ENCODE results near the gene CDCA3. TPM values are rescaled to one million over a fixed set of nuclear protein-coding genes. Genes with fewer than 3 reads are reported as not detected.
A peak's percentile ranks its signal among the peaks of the same experiment; 100 is the strongest.
"Not testable (repeated sequence)": the region's sequence is repeated elsewhere in the genome, so short reads cannot be mapped to it uniquely, and the experiment has no call there.

Gene CDCA3
- total RNA-seq, 4 donors from 2014 or later = 5.9 to 20.0 (median 12.8) TPM

GRCh38 chr12:6884539-6884938 is 33.5 kb upstream of the CDCA3 start:
- no peak for DNase-seq
- no peak overlapping the region for H3K4me3 ChIP-seq
- WGBS, 2 donors = 89 to 91% methylated on average over 15 to 21 of the region's 22 CpGs

GRCh38 chr12:6883683-6884082 is 32.6 kb upstream of the CDCA3 start:
- 95 to 96% methylated on average over 6 to 7 of the region's 11 CpGs for WGBS, 2 donors
- Histone ChIP-seq H3K36me3 (peaks cover 0 to 32% (median 5%) of the 10 kb centered on the region in 3 donors), H3K4me3 (no peak overlapping the region), H3K27me3 (no peaks in the 10 kb centered on the region), H3K9me3 (no peaks in the 10 kb centered on the region), H3K27ac (no peak overlapping the region), H3K4me1 (peaks cover 0 to 21% (median 3%) of the 10 kb centered on the region in 3 donors)
- TF ChIP-seq CTCF (IDR thresholded peaks at IDR 0.05) = no peak
- TF ChIP-seq POLR2A (IDR thresholded peaks at IDR 0.05) = no peak
- DNase-seq = no peak
- intact Hi-C loops (cut with DNase I) = no loop called here

More at GRCh38 chr12:6884539-6884938, 33.5 kb upstream of the CDCA3 start:
- Histone ChIP-seq H3K27me3 (no peaks in the 10 kb centered on the region), H3K36me3 (peaks cover 0 to 32% (median 5%) of the 10 kb centered on the region in 3 donors), H3K9me3 (no peaks in the 10 kb centered on the region), H3K27ac (no peak overlapping the region), H3K4me1 (peaks cover 0 to 25% (median 3%) of the 10 kb centered on the region in 3 donors)
- intact Hi-C loops (cut with DNase I) = no loop called here
- TF ChIP-seq POLR2A (IDR thresholded peaks at IDR 0.05) (no peak), CTCF (IDR thresholded peaks at IDR 0.05) (no peak)

GRCh38 chr12:6883252-6883651 is 32.2 kb upstream of the CDCA3 start:
- H3K9me3 ChIP-seq = no peaks in the 10 kb centered on the region
- TF ChIP-seq POLR2A (IDR thresholded peaks at IDR 0.05) (no peak), CTCF (IDR thresholded peaks at IDR 0.05) (no peak)
- no peak overlapping the region for H3K4me3 ChIP-seq
- intact Hi-C loops (cut with DNase I) = no loop called here
- DNase-seq = no peak
- H3K27ac ChIP-seq = no peak overlapping the region
- WGBS, 2 donors = 98 to 100% methylated on average over 2 to 5 of the region's 5 CpGs
- H3K36me3 ChIP-seq = peaks cover 0 to 32% (median 5%) of the 10 kb centered on the region in 3 donors
- peaks cover 0 to 17% (median 0%) of the 10 kb centered on the region in 3 donors for H3K4me1 ChIP-seq
- H3K27me3 ChIP-seq = no peaks in the 10 kb centered on the region

- not testable (repeated sequence) for H3K9me3 ChIP-seq, H3K4me3 ChIP-seq, DNase-seq, H3K4me1 ChIP-seq, H3K27ac ChIP-seq, H3K27me3 ChIP-seq
- 78 to 88% methylated on average over 8 to 9 of the region's 11 CpGs for WGBS, 2 donors
- intact Hi-C loops (cut with DNase I) = loop anchor here (10.0 kb wide), 1 partner anchor 45 kb away; the partner anchor contains the start of gene ATN1
- H3K36me3 ChIP-seq = peaks cover 0 to 39% (median 5%) of the 10 kb centered on the region in 3 donors
Observed at GRCh38 chr12:6879824-6880223, 28.7 kb upstream of the CDCA3 start.

GRCh38 chr12:6874015-6874368 is 22.9 kb upstream of the CDCA3 start:
- Histone ChIP-seq H3K27ac (peak overlapping the region; percentile 78 to 94 (median 92)), H3K36me3 (peaks cover 5 to 42% (median 8%) of the 10 kb centered on the region in 3 donors), H3K4me3 (peak overlapping the region; percentile 53 to 89 (median 79)), H3K4me1 (peaks cover 26 to 55% (median 28%) of the 10 kb centered on the region in 3 donors)
- not testable (repeated sequence) for H3K27me3 ChIP-seq, H3K9me3 ChIP-seq, DNase-seq
- WGBS, 2 donors = 56 to 58% methylated on average over 9 of the region's 9 CpGs
- intact Hi-C loops (cut with DNase I) = loop anchor here (10.0 kb wide), 1 partner anchor 51 kb away; the partner anchor contains the start of gene ATN1

- peak; percentile 78 for DNase-seq
- Histone ChIP-seq H3K27me3 (no peaks in the 10 kb centered on the region), H3K4me1 (peaks cover 32 to 61% (median 35%) of the 10 kb centered on the region in 3 donors), H3K4me3 (peak within 1 kb of the TSS; percentile 53 to 89 (median 79)), H3K9me3 (no peaks in the 10 kb centered on the region), H3K36me3 (peaks cover 5 to 46% (median 8%) of the 10 kb centered on the region in 3 donors), H3K27ac (peak within 1 kb of the TSS; percentile 78 to 94 (median 92))
- WGBS, 2 donors = 0 to 1% methylated on average over 7 to 16 of the region's 66 CpGs
- TF ChIP-seq CTCF (IDR thresholded peaks at IDR 0.05) (peak in 2 of 6 experiments; percentile 20 to 27), POLR2A (IDR thresholded peaks at IDR 0.05) (peak in 1 of 4 donors; percentile 84)
- intact Hi-C loops (cut with DNase I) = loop anchor here (10.0 kb wide), 1 partner anchor 51 kb away; the partner anchor contains the start of gene ATN1
Observed at GRCh38 chr12:6873094-6874014, 22.3 kb upstream of the CDCA3 start, which contains the start of gene SPSB2. TSS of gene SPSB2 (minus strand) at chr12:6873303. CDS start at chr12:6872901, 402 bp downstream.

All from esophagus squamous epithelium (tissue), 5 donors.